Measurements from ENCODE around the gene WDR72. TPM values are rescaled to one million over a fixed set of nuclear protein-coding genes. Genes with fewer than 3 reads are reported as not detected.

WDR72 gene
- polyA plus RNA-seq, 1 of the 3 experiments (the other 2 are of a cell fraction) = 0.02 TPM

GRCh38 chr15:53625962-53626845 lies 133.3 kb downstream of the WDR72 start (continued):
- TF ChIP-seq PBX3 (IDR thresholded peaks at IDR 0.05) (no peak), NFIC (IDR thresholded peaks at IDR 0.05; ENCODE audit: borderline replicate concordance) (no peak)

GRCh38 chr15:53625260-53625659 lies 134.2 kb downstream of the WDR72 start:
- H3K4me3 ChIP-seq (ENCODE audit: low read depth in 2 of 2, low read length in 1 of 2) = no peak overlapping the region
- DNase-seq = no peak
- POLR2A ChIA-PET = no interaction called here

More at GRCh38 chr15:53625260-53625659, 134.2 kb downstream of the WDR72 start:
- no peaks in the 10 kb centered on the region for H3K9me3 ChIP-seq
- TF ChIP-seq RXRA (IDR thresholded peaks at IDR 0.05; ENCODE audit: borderline replicate concordance, low read depth) (no peak), SMC3 (IDR thresholded peaks at IDR 0.05; ENCODE audit: low read depth, low read length) (no peak), ZBTB33 (IDR thresholded peaks at IDR 0.05; ENCODE audit: borderline replicate concordance, low read depth) (no peak), FOXJ3 (CRISPR knock-in tag; IDR thresholded peaks at IDR 0.05) (no peak), MXI1 (IDR thresholded peaks at IDR 0.05; ENCODE audit: low read depth, low read length) (no peak), GABPA (IDR thresholded peaks at IDR 0.05; ENCODE audit: low read depth) (no peak), EP300 (IDR thresholded peaks at IDR 0.05; ENCODE audit: borderline replicate concordance in 1 of 2, low read depth in 1 of 2, low read length in 1 of 2) (no peak), FOSL2 (IDR thresholded peaks at IDR 0.05; ENCODE audit: borderline replicate concordance, low read depth) (no peak), NRF1 (IDR thresholded peaks at IDR 0.05; ENCODE audit: low read depth, low read length) (no peak), TCF12 (IDR thresholded peaks at IDR 0.05) (no peak), JUND (IDR thresholded peaks at IDR 0.05) (no peak), PBX3 (IDR thresholded peaks at IDR 0.05) (no peak)
- H2AFZ ChIP-seq (ENCODE audit: low read depth) = no peak overlapping the region
- no peaks in the 10 kb centered on the region for H3K4me1 ChIP-seq (ENCODE audit: control insufficient read depth in 1 of 2, insufficient read depth in 2 of 2, low read depth in 1 of 2, low read length in 1 of 2)
- no peaks in the 10 kb centered on the region for H3K36me3 ChIP-seq (replicated peaks in 1 of 2; ENCODE audit: control insufficient read depth in 1 of 2, insufficient read depth in 2 of 2, low read length in 1 of 2)
- no peaks in the 10 kb centered on the region for H4K20me1 ChIP-seq (ENCODE audit: insufficient read depth)
- no peak overlapping the region for H3K9ac ChIP-seq
- no peaks in the 10 kb centered on the region for H3K79me2 ChIP-seq (ENCODE audit: insufficient read depth)
- H3K9me2 ChIP-seq = peaks cover 3% of the 10 kb centered on the region; the same call in 1 of the 2 replicates
- peaks cover 4% of the 10 kb centered on the region for H3F3A ChIP-seq (replicated peaks; ENCODE audit: insufficient read depth)
- CTCF ChIA-PET = no interaction called here
- no peak overlapping the region for H3K27ac ChIP-seq (ENCODE audit: low read depth in 2 of 2, low read length in 1 of 2)
- H3K4me2 ChIP-seq = no peak overlapping the region
- no peaks in the 10 kb centered on the region for H3K27me3 ChIP-seq (ENCODE audit: insufficient read depth)
